HepG2 (cell line): ENCODE results near the gene ITGB2. TPM values are rescaled to one million over a fixed set of nuclear protein-coding genes. Genes with fewer than 3 reads are reported as not detected.

Source experiments
- AKAP8 ChIP-seq: sonication (generic); formaldehyde crosslinking; IDR thresholded peaks from 2 replicates; pipeline ENCODE4 v1.5.1; 2020; ENCODE audit warnings: mild to moderate bottlenecking, missing genetic modification reagents
- ERF ChIP-seq: IDR thresholded peaks from 2 replicates; pipeline ENCODE4 v1.6.1; 2018; ENCODE audit warnings: missing biosample characterization, missing genetic modification reagents
- HNF4A ChIP-seq: sonication (generic); formaldehyde crosslinking; IDR thresholded peaks from 2 replicates; pipeline ENCODE4 v1.4.0; 2020; ENCODE audit warnings: missing genetic modification reagents
- HOXA3 ChIP-seq: sonication (generic); formaldehyde crosslinking; IDR thresholded peaks from 2 replicates; pipeline ENCODE4 v1.5.0; 2020; ENCODE audit warnings: missing genetic modification reagents
- MZF1 ChIP-seq: sonication (generic); formaldehyde crosslinking; IDR thresholded peaks from 2 replicates; pipeline ENCODE4 v1.8.1; 2023; ENCODE audit warnings: mild to moderate bottlenecking, missing genetic modification reagents, borderline replicate concordance
- PAWR ChIP-seq: sonication (generic); formaldehyde crosslinking; IDR thresholded peaks from 2 replicates; pipeline ENCODE4 v1.4.0; 2020; ENCODE audit warnings: missing genetic modification reagents, mild to moderate bottlenecking, borderline replicate concordance
- RARA ChIP-seq: IDR thresholded peaks from 2 replicates; pipeline ENCODE4 v1.6.1; 2016; ENCODE audit warnings: missing genetic modification reagents, missing compliant biosample characterization
- SP1 ChIP-seq, 2 experiments: fragments of 450-650 bp in 1 of 2; sonication (generic) in 1 of 2; formaldehyde crosslinking in 1 of 2; IDR thresholded peaks; 2 replicates each; pipeline versions ENCODE4 v1.4.0 to v1.6.1; 2016 to 2020; ENCODE audit warnings: missing genetic modification reagents in 1 of 2
- YEATS4 ChIP-seq: sonication (generic); formaldehyde crosslinking; IDR thresholded peaks from 2 replicates; pipeline ENCODE4 v1.4.0; 2020; ENCODE audit warnings: missing genetic modification reagents, borderline replicate concordance
- ZEB1 ChIP-seq: IDR thresholded peaks from 2 replicates; pipeline ENCODE4 v1.6.1; 2012; ENCODE audit warnings: mild to moderate bottlenecking, low read depth, inconsistent platforms; ENCODE audit not compliant: insufficient replicate concordance
- ZNF121 ChIP-seq: sonication (generic); formaldehyde crosslinking; IDR thresholded peaks from 2 replicates; pipeline ENCODE4 v1.5.0; 2020; ENCODE audit warnings: mild to moderate bottlenecking, missing genetic modification reagents
- ZNF326 ChIP-seq: sonication (generic); formaldehyde crosslinking; IDR thresholded peaks from 2 replicates; pipeline ENCODE4 v1.4.0; 2020; ENCODE audit warnings: missing genetic modification reagents, borderline replicate concordance
- ZNF430 ChIP-seq: sonication (generic); formaldehyde crosslinking; IDR thresholded peaks from 2 replicates; pipeline ENCODE4 v1.9.0; 2021; ENCODE audit warnings: mild to moderate bottlenecking, missing genetic modification reagents
- polyA plus RNA-seq, 8 experiments: library from polyadenylated mRNA; depleted of rRNA in 3 of 8; stranded (reverse) in 7 of 8; unstranded in 1 of 8; fragments of >200 nt; fragmentation: Illumina TruSeq in 4 of 8; extraction: Trizol in 4 of 8; gene quantifications; 2 replicates each; pipeline versions ENCODE4 v1.2.1 to v1.2.3, GENCODE V29; 2011 to 2016; ENCODE audit warnings: low read depth in 4 of 8, missing spikeins in 1 of 8, mixed read lengths in 1 of 8; ENCODE audit not compliant: insufficient read depth in 1 of 8
- total RNA-seq, 5 experiments: library from RNA; depleted of rRNA; stranded (reverse); fragments of >200 nt; fragmentation: Illumina TruSeq; extraction: Trizol; gene quantifications; 2 replicates each; pipeline ENCODE4 v1.2.3, GENCODE V29; 2016; ENCODE audit warnings: low read depth in 1 of 5
- TF ChIP-seq, protein P1 (sequence below): sonication (generic); formaldehyde crosslinking; IDR thresholded peaks from 2 replicates; pipeline ENCODE4 v1.8.0; 2022; ENCODE audit warnings: missing genetic modification reagents, mild to moderate bottlenecking, inconsistent platforms, borderline replicate concordance
- TF ChIP-seq, protein P2 (sequence below): sonication (generic); formaldehyde crosslinking; IDR thresholded peaks from 2 replicates; pipeline ENCODE4 v1.4.0; 2020; ENCODE audit warnings: missing genetic modification reagents, borderline replicate concordance
- TF ChIP-seq, protein P3 (sequence below): sonication (generic); formaldehyde crosslinking; IDR thresholded peaks from 2 replicates; pipeline ENCODE4 v1.5.0; 2020; ENCODE audit warnings: mild to moderate bottlenecking, missing genetic modification reagents, borderline replicate concordance
- TF ChIP-seq, protein P4 (sequence below): sonication (generic); formaldehyde crosslinking; IDR thresholded peaks from 2 replicates; pipeline ENCODE4 v1.4.0; 2020; ENCODE audit warnings: mild to moderate bottlenecking, low read depth, missing genetic modification reagents

Gene ITGB2
- total and polyA plus RNA-seq, 2 of the 13 experiments (the other 11 are each of a cell fraction or from before 2014, with no cell fraction given), result 4.2 to 18.0 TPM

DNA sequence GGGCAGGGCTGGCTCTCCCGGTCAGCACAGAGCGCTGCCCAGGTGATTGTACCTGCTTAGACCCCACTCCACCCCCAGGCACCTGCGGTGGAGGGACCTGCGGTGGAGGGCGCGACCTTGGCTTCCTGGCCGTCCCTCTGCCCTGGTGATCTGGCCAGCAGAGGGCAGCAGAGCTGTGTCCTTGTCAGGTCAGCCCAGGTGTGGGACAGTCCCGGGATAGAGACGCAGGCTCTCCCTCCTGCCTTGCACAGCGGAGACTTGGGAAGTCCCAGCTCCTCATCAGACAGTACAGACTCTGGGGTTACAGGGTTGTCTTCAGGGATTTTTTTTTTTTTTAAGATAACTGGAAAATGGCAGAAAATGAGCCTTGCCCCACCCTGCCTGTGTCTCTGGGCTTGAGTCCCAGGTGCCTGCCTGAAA is 29.1 kb upstream of the ITGB2 start (continued):
- TF ChIP-seq, protein P1, sequence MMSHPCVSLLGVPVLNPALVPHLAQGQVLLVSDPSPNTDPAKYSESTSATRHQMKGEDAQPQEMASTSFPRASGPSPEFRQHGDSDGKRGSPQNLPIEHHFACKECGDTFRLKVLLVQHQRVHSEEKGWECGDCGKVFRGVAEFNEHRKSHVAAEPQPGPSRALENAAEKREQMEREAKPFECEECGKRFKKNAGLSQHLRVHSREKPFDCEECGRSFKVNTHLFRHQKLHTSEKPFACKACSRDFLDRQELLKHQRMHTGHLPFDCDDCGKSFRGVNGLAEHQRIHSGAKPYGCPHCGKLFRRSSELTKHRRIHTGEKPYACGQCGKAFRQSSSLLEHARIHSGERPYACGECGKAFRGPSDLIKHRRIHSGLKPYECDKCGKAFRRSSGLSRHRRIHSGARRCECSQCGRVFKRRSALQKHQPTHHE (CRISPR knock-in tag), result no peak
- peak; percentile 28; the same call in 1 of the 2 replicates for TF ChIP-seq HNF4A (CRISPR knock-in tag)
- TF ChIP-seq HOXA3, result peak; percentile 58; the same call in 1 of the 2 replicates
- no peak for TF ChIP-seq ZNF326
- no peak for TF ChIP-seq MZF1 (CRISPR knock-in tag)
- TF ChIP-seq AKAP8, result no peak
- TF ChIP-seq, protein P2, sequence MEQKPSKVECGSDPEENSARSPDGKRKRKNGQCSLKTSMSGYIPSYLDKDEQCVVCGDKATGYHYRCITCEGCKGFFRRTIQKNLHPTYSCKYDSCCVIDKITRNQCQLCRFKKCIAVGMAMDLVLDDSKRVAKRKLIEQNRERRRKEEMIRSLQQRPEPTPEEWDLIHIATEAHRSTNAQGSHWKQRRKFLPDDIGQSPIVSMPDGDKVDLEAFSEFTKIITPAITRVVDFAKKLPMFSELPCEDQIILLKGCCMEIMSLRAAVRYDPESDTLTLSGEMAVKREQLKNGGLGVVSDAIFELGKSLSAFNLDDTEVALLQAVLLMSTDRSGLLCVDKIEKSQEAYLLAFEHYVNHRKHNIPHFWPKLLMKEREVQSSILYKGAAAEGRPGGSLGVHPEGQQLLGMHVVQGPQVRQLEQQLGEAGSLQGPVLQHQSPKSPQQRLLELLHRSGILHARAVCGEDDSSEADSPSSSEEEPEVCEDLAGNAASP (CRISPR knock-in tag), result peak; percentile 62; the same call in 1 of the 2 replicates
- TF ChIP-seq, protein P3, sequence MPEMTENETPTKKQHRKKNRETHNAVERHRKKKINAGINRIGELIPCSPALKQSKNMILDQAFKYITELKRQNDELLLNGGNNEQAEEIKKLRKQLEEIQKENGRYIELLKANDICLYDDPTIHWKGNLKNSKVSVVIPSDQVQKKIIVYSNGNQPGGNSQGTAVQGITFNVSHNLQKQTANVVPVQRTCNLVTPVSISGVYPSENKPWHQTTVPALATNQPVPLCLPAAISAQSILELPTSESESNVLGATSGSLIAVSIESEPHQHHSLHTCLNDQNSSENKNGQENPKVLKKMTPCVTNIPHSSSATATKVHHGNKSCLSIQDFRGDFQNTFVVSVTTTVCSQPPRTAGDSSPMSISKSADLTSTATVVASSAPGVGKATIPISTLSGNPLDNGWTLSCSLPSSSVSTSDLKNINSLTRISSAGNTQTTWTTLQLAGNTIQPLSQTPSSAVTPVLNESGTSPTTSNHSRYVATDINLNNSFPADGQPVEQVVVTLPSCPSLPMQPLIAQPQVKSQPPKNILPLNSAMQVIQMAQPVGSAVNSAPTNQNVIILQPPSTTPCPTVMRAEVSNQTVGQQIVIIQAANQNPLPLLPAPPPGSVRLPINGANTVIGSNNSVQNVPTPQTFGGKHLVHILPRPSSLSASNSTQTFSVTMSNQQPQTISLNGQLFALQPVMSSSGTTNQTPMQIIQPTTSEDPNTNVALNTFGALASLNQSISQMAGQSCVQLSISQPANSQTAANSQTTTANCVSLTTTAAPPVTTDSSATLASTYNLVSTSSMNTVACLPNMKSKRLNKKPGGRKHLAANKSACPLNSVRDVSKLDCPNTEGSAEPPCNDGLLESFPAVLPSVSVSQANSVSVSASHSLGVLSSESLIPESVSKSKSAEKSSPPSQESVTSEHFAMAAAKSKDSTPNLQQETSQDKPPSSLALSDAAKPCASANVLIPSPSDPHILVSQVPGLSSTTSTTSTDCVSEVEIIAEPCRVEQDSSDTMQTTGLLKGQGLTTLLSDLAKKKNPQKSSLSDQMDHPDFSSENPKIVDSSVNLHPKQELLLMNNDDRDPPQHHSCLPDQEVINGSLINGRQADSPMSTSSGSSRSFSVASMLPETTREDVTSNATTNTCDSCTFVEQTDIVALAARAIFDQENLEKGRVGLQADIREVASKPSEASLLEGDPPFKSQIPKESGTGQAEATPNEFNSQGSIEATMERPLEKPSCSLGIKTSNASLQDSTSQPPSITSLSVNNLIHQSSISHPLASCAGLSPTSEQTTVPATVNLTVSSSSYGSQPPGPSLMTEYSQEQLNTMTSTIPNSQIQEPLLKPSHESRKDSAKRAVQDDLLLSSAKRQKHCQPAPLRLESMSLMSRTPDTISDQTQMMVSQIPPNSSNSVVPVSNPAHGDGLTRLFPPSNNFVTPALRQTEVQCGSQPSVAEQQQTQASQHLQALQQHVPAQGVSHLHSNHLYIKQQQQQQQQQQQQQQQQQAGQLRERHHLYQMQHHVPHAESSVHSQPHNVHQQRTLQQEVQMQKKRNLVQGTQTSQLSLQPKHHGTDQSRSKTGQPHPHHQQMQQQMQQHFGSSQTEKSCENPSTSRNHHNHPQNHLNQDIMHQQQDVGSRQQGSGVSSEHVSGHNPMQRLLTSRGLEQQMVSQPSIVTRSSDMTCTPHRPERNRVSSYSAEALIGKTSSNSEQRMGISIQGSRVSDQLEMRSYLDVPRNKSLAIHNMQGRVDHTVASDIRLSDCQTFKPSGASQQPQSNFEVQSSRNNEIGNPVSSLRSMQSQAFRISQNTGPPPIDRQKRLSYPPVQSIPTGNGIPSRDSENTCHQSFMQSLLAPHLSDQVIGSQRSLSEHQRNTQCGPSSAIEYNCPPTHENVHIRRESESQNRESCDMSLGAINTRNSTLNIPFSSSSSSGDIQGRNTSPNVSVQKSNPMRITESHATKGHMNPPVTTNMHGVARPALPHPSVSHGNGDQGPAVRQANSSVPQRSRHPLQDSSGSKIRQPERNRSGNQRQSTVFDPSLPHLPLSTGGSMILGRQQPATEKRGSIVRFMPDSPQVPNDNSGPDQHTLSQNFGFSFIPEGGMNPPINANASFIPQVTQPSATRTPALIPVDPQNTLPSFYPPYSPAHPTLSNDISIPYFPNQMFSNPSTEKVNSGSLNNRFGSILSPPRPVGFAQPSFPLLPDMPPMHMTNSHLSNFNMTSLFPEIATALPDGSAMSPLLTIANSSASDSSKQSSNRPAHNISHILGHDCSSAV (CRISPR knock-in tag), result no peak
- TF ChIP-seq YEATS4, result 0 out of 2 replicates have a peak, but pooled peaks have one; percentile 30
- TF ChIP-seq ZNF121 (CRISPR knock-in tag), result peak; percentile 82
- TF ChIP-seq, protein P4, sequence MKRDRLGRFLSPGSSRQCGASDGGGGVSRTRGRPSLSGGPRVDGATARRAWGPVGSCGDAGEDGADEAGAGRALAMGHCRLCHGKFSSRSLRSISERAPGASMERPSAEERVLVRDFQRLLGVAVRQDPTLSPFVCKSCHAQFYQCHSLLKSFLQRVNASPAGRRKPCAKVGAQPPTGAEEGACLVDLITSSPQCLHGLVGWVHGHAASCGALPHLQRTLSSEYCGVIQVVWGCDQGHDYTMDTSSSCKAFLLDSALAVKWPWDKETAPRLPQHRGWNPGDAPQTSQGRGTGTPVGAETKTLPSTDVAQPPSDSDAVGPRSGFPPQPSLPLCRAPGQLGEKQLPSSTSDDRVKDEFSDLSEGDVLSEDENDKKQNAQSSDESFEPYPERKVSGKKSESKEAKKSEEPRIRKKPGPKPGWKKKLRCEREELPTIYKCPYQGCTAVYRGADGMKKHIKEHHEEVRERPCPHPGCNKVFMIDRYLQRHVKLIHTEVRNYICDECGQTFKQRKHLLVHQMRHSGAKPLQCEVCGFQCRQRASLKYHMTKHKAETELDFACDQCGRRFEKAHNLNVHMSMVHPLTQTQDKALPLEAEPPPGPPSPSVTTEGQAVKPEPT (CRISPR knock-in tag), result no peak
- TF ChIP-seq ZNF430 (CRISPR knock-in tag), result no peak
- TF ChIP-seq SP1 (IDR thresholded peaks at IDR 0.05), result no peak
- 0 out of 2 replicates have a peak, but pooled peaks have one; percentile 28 for TF ChIP-seq SP1 (CRISPR knock-in tag; IDR thresholded peaks at IDR 0.05)
- TF ChIP-seq PAWR (CRISPR knock-in tag), result no peak
- 0 out of 2 replicates have a peak, but pooled peaks have one; percentile 27 for TF ChIP-seq RARA (CRISPR knock-in tag)
- 0 out of 2 replicates have a peak, but pooled peaks have one; percentile 51 for TF ChIP-seq ERF
- TF ChIP-seq ZEB1, result peak; percentile 47
